Effector memory CD4-positive, alpha-beta T cell (primary cell): ENCODE data around the gene FLYWCH1.

Source experiments
- DNase-seq, 3 donors: peaks; one replicate each; pipeline ENCODE4 v3.0.0-alpha.2; 2020
- H3K27ac ChIP-seq: 2 replicates; pipeline ENCODE4 v1.7.0; 2013; ENCODE audit warnings: mild to moderate bottlenecking, low read length, moderate library complexity; ENCODE audit not compliant: insufficient read depth, poor library complexity, severe bottlenecking
- H3K27me3 ChIP-seq: replicated peaks from 2 replicates; pipeline ENCODE4 v1.7.0; 2013; ENCODE audit warnings: mild to moderate bottlenecking, low read length; ENCODE audit not compliant: insufficient read depth, control insufficient read depth, poor library complexity, severe bottlenecking
- H3K36me3 ChIP-seq: 2 replicates; pipeline ENCODE4 v1.7.0; 2013; ENCODE audit warnings: mild to moderate bottlenecking, low read length, moderate library complexity; ENCODE audit not compliant: control insufficient read depth, insufficient read depth
- H3K4me1 ChIP-seq: 2 replicates; pipeline ENCODE4 v1.7.0; 2013; ENCODE audit warnings: low read length, mild to moderate bottlenecking; ENCODE audit not compliant: control insufficient read depth, insufficient read depth, poor library complexity, severe bottlenecking
- H3K4me3 ChIP-seq: 2 replicates; pipeline ENCODE4 v1.7.0; 2013; ENCODE audit warnings: low read length, low read depth, mild to moderate bottlenecking; ENCODE audit not compliant: insufficient read depth, poor library complexity, severe bottlenecking
- H3K9me3 ChIP-seq: 2 replicates; pipeline ENCODE4 v1.7.0; 2013; ENCODE audit warnings: mild to moderate bottlenecking, low read length, moderate library complexity; ENCODE audit not compliant: control insufficient read depth

The FLYWCH1 gene

GRCh38 chr16:2912330-2913199 lies 834 bp downstream of the FLYWCH1 start:
- Histone ChIP-seq H3K4me1 (peaks cover 13% of the 10 kb centered on the region), H3K9me3 (no peaks in the 10 kb centered on the region), H3K4me3 (peak overlapping the region; percentile 72), H3K27ac (peak overlapping the region; percentile 78), H3K36me3 (peaks cover 8% of the 10 kb centered on the region), H3K27me3 (no peaks in the 10 kb centered on the region)
- DNase-seq: peak in 2 of 3 donors; percentile 20 to 29

- Histone ChIP-seq H3K9me3 (no peaks in the 10 kb centered on the region), H3K27ac (no peak overlapping the region), H3K4me1 (peaks cover 13% of the 10 kb centered on the region), H3K4me3 (no peak overlapping the region), H3K36me3 (peaks cover 8% of the 10 kb centered on the region), H3K27me3 (no peaks in the 10 kb centered on the region)
- DNase-seq: no peak
These were observed 1.9 kb downstream of the FLYWCH1 start for GRCh38 chr16:2913603-2914002.

GRCh38 chr16:2914233-2914632 lies 2.5 kb downstream of the FLYWCH1 start:
- H3K4me3 ChIP-seq: no peak overlapping the region
- no peak overlapping the region for H3K27ac ChIP-seq
- no peak for DNase-seq
- no peaks in the 10 kb centered on the region for H3K9me3 ChIP-seq
- no peaks in the 10 kb centered on the region for H3K27me3 ChIP-seq
- peaks cover 13% of the 10 kb centered on the region for H3K4me1 ChIP-seq
- H3K36me3 ChIP-seq: peaks cover 8% of the 10 kb centered on the region

GRCh38 chr16:2915196-2915929 lies 3.6 kb downstream of the FLYWCH1 start:
- Histone ChIP-seq H3K27ac (no peak overlapping the region), H3K36me3 (peaks cover 8% of the 10 kb centered on the region)
- DNase-seq: no peak

GRCh38 chr16:2919511-2920255 lies 8.0 kb downstream of the FLYWCH1 start:
- no peak overlapping the region for H3K27ac ChIP-seq
- peaks cover 3% of the 10 kb centered on the region for H3K36me3 ChIP-seq

More at GRCh38 chr16:2915196-2915929, 3.6 kb downstream of the FLYWCH1 start:
- Histone ChIP-seq H3K4me3 (no peak overlapping the region), H3K27me3 (no peaks in the 10 kb centered on the region), H3K9me3 (no peaks in the 10 kb centered on the region), H3K4me1 (peaks cover 13% of the 10 kb centered on the region)

GRCh38 chr16:2923481-2923880 lies 11.8 kb downstream of the FLYWCH1 start:
- Histone ChIP-seq H3K4me1 (no peaks in the 10 kb centered on the region), H3K36me3 (peaks cover 3% of the 10 kb centered on the region), H3K27ac (no peak overlapping the region), H3K9me3 (no peaks in the 10 kb centered on the region), H3K27me3 (no peaks in the 10 kb centered on the region), H3K4me3 (no peak overlapping the region)
- DNase-seq: no peak

More at GRCh38 chr16:2919511-2920255, 8.0 kb downstream of the FLYWCH1 start:
- H3K4me3 ChIP-seq: no peak overlapping the region
- no peaks in the 10 kb centered on the region for H3K4me1 ChIP-seq
- no peaks in the 10 kb centered on the region for H3K9me3 ChIP-seq
- no peaks in the 10 kb centered on the region for H3K27me3 ChIP-seq
- peak; percentile 37 to 51 (median 39) for DNase-seq

GRCh38 chr16:2924901-2925755 lies 13.4 kb downstream of the FLYWCH1 start:
- Histone ChIP-seq H3K9me3 (no peaks in the 10 kb centered on the region), H3K4me1 (no peaks in the 10 kb centered on the region), H3K27ac (no peak overlapping the region), H3K4me3 (no peak overlapping the region), H3K36me3 (peaks cover 9% of the 10 kb centered on the region), H3K27me3 (no peaks in the 10 kb centered on the region)
- no peak for DNase-seq

- H3K27ac ChIP-seq: no peak overlapping the region
These were observed 14.4 kb downstream of the FLYWCH1 start for GRCh38 chr16:2925951-2926649.

GRCh38 chr16:2926650-2926999 lies 14.9 kb downstream of the FLYWCH1 start:
- Histone ChIP-seq H3K36me3 (peaks cover 15% of the 10 kb centered on the region), H3K27ac (no peak overlapping the region), H3K4me1 (no peaks in the 10 kb centered on the region), H3K27me3 (no peaks in the 10 kb centered on the region), H3K4me3 (no peak overlapping the region), H3K9me3 (no peaks in the 10 kb centered on the region)
- no peak for DNase-seq

More at GRCh38 chr16:2925951-2926649, 14.4 kb downstream of the FLYWCH1 start:
- H3K36me3 ChIP-seq: peaks cover 15% of the 10 kb centered on the region
- no peak for DNase-seq
- H3K27me3 ChIP-seq: no peaks in the 10 kb centered on the region
- H3K9me3 ChIP-seq: no peaks in the 10 kb centered on the region
- no peak overlapping the region for H3K4me3 ChIP-seq
- no peaks in the 10 kb centered on the region for H3K4me1 ChIP-seq
